Measurements from ENCODE around the gene ARL6IP1.
"Not testable (repeated sequence)": the region's sequence is repeated elsewhere in the genome, so short reads cannot be mapped to it uniquely, and the experiment has no call there.

ARL6IP1 gene

GRCh38 chr16:18759598-18760520 is 41.5 kb downstream of the ARL6IP1 start:
- TF ChIP-seq CTCF (IDR thresholded peaks at IDR 0.05; ENCODE audit: low read depth, low read length): peak; percentile 38
- DNase-seq (ENCODE audit: extremely low read depth, low read depth): not testable (repeated sequence)

GRCh38 chr16:18757960-18758660 is 43.2 kb downstream of the ARL6IP1 start:
- not testable (repeated sequence) for DNase-seq (ENCODE audit: extremely low read depth, low read depth)

GRCh38 chr16:18756639-18757038 is 44.7 kb downstream of the ARL6IP1 start:
- not testable (repeated sequence) for DNase-seq (ENCODE audit: extremely low read depth, low read depth)

- not testable (repeated sequence) for DNase-seq (ENCODE audit: extremely low read depth, low read depth)
Observed at GRCh38 chr16:18742870-18743269, 58.5 kb downstream of the ARL6IP1 start.

Data from AG09319 (cell line).